NCI-H226 (cell line): Measurements from ENCODE around the gene EEFSEC.

Experiments used
- DNase-seq: peaks from one replicate; pipeline ENCODE4 v3.0.0-alpha.2; 2015

The EEFSEC gene

DNA sequence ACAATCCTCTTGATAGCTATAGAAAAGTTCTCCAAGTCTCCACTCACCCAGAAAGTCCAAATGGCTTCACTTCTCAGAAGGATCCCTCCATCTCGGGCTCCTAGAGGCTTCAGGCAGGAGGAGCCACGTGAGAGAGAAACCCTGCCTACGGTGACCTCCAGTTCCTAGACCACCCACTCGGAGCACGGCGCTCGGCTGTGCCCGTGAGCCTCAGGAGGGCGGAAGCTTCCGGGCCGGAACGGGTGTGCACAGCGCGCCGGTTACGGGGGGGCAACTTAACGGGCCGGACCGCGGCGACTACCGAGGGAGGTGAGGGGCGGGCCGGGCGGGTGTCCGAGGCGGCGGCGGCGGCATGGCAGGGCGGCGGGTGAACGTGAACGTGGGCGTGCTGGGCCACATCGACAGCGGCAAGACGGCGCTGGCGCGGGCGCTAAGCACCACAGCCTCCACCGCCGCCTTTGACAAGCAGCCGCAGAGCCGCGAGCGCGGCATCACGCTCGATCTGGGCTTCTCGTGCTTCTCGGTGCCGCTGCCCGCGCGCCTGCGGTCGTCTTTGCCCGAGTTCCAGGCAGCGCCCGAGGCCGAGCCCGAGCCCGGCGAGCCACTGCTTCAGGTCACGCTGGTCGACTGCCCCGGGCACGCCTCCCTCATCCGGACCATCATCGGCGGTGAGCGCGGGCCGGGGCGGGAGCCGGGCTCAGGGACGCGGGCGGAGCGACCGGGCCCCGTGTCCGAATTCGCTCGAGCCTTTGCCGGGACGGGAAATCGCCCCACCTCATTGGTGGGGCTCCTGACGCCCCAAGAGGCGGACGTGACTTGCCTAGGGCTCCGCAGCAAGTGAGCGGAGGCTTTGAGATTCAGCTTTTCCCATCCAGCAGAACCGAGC, at the start of gene EEFSEC:
Gene EEFSEC, plus strand, starts transcription at position 326 of the 886 bp plus-strand sequence. Its CDS starts 27 bp downstream, at position 353.
- peak; percentile 73 for DNase-seq

GRCh38 chr3:128107834-128108233, 45.4 kb upstream of the EEFSEC start:
- no peak for DNase-seq

DNA sequence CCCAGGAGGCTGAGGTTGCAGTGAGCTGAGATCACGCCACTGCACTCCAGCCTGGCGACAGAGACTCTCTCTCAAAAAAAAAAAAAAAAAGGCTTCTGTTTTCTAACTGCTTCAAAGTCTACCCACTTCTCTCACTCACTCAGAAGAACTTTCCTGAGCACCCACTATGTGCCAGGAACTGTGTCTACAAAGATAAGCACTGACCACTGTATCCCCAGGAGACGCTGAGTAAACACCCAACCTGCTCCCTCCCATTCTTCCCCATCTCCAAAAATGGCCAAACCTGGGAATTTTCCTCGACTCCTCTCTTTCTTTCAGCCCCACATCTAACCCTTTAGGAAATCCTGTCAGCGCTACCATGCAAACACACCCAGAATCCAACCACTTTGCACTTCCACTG, 42.1 kb upstream of the EEFSEC start:
- DNase-seq: no peak

DNA sequence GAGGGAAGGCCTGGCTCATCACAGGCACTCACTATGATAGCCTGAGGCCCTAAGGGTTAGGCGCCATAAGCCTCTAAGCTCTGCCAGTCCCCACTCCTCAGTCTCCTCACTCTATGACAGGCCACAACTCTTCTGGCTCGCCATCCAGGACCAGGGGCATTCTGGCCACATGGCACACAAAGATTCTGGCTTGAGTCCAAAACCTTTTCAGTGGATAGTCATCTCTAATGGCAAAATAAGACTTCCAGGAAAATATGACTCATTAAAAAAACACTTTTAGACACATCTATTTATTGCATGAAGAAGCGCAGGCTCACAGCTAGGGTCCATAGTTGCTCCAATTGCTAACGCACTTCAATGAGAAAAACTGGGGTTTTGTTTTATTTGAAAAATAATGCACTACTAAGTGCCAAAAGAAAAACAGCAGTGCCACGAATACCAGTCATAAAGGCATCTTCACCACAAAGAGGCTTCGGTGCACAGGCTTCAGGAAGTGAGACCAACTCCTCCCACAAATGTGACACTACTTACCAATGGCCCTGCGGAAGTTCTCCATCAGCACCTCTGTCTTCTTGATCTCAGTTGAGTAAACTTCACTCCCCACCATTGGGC, 40.8 kb upstream of the EEFSEC start:
- peak; percentile 54 for DNase-seq

DNA sequence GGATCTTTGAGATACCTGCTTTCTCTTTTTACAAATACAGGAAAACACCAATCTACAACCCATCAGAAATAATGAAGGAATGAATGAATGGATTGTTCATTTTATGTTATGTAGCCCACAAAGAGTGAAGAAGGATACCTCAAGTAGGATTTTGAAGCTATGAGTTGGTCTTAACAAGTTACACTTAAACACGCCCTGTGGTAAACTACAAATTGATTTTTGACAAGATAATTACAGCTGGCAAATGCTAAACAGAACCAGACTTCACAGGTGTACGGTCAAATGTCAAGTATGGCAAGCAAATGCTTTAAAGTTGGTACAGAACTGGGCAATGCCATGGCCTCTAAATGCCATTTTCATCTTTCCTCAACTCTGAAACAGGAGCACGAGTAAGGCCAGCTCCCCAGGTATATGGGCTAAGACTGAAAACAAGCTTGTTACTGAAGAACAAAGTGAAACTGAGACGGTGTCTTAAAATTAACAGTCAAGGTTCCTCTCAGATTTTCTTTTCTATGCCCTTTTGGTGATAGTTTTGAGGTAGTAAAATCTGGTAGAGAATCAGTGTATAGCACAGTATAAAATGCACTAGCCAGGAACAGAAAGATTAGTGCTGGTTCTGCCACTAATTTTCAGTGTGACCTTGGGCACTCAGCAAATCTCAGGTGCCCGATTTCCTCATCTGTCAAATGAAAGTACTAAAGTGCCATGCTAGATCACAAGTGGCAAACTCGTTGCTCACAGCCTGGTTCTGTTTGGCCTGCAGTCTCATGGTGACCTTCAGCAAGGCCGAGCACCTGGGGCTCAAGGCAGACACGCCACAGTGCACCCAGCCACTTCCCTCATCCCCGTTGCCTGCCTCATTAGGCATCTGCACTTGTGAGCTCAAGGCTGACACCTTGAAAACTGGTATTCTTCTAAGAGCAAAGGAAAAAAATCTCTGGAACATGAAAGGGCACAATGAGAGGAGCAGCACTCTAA, 39.2 kb upstream of the EEFSEC start:
- DNase-seq: no peak

GRCh38 chr3:128122013-128122412, 31.3 kb upstream of the EEFSEC start:
- no peak for DNase-seq

DNA sequence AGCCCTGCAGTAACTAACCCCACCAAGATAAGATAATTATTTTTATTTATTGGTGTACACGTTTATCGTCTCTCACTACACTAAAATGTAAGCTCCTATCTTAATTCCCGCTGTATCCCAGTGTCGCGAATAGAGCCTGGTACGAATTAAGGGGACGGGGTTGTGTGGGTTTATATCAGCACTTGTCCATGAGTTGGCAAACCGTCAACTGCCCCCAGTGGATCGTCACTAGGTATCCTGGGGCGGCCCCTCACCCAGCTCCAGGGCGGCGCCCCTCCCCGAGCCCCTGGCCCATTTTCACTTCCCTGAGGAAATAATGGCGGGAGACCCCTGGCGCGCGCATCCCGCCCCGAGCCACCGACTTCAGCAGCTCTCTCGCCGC, 30.1 kb upstream of the EEFSEC start:
- no peak for DNase-seq

DNA sequence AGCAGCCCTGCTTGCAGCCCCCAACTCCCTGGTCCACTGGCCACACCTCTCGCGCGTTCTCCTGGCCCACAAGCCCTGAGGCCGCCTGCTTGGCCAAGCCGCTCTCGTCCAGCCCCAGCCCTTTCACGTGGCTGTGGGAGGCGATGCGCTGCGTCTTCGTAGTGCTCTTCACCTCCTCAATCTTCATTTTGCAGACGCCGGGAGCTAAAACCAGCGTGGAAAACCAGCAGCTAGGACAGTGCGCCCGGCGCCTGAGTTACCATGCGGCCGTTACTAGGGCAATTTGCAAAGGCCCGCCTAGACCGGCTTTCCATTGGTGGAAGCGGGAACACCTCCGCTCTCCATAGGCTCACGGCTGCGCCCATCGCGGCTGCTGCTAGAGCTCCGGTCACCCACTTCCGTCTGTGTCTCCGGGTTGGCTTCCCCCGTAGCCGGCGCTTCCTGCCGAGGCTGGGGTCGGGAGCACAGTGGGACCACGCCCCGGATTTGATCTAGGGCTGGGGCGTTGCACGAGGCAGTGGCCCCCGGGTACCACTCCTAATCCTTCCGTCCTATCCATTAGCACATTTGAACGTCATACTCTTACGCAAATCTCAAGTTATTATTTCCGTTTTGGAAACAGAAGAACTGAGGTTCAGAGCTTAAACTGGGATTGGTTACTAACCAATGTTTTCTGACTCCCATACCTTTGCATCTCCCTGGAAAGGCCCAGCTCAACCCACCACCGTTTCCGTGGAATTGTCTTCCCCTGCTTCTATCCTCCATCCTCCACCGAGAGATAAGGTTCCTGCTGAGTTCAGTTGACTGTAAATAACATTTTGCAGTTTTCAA, 29.5 kb upstream of the EEFSEC start, which contains the start of gene RUVBL1:
Gene RUVBL1, minus strand, starts transcription at position 275 of the 831 bp plus-strand sequence. Its CDS starts 88 bp downstream, at position 187.
- DNase-seq: peak; percentile 99

DNA sequence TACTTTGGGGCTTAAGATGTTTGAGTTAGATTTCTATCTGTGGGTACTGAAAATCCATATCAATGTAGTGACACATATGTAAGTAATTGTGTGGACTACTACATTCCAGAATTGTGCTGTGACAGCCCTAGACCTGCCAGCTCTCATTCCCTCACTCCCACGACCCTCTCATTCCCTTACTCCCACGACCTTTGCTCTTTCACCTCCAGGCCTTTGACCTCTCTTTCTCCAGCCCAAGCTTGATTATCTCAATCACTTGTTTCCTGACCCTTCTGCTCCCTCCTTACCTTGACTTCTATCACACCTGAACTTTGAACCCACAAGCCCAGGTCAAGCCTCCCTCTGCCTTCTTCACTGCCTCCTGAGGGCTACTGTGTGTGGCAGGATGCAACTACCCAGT, 26.0 kb upstream of the EEFSEC start:
- DNase-seq: no peak

GRCh38 chr3:128128251-128128650, 25.0 kb upstream of the EEFSEC start:
- DNase-seq: no peak

DNA sequence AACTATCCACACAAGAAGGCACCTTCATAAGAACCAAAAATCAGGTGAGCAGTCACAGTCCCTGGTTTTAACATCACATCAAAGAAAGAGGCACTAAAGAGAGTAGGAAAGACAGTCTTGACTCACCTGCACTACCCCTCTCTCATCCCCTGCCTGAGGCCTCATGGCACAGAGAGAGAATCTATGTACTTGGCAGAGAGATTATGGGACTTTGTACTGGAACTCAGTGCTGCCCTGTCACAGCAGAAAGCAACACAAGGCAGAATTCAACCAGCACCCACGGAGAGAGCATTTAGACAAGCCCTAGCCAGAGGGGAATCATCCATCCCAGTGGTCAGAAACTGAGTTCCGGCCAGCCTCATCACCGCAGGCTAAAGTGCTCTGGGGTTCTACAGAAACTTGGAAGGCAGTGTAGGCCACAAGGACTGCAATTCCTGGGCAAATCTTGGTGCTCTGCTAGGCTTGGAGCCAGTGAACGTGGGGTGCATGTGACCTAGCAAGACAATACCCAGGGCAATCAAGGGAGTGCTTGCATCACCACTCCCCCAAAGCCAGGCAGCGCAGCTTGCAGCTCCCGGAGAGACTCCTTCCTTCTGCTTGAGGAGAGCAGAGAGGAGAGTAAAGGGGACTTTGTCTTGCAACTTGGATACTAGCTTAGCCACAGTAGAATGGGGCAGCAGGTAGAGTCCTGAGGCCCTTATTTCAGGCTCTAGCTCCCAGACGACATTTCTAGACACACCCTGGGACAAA, 21.2 kb upstream of the EEFSEC start:
- no peak for DNase-seq

- peak; percentile 14 for DNase-seq
Observed at GRCh38 chr3:128133273-128133883, 19.9 kb upstream of the EEFSEC start.

DNA sequence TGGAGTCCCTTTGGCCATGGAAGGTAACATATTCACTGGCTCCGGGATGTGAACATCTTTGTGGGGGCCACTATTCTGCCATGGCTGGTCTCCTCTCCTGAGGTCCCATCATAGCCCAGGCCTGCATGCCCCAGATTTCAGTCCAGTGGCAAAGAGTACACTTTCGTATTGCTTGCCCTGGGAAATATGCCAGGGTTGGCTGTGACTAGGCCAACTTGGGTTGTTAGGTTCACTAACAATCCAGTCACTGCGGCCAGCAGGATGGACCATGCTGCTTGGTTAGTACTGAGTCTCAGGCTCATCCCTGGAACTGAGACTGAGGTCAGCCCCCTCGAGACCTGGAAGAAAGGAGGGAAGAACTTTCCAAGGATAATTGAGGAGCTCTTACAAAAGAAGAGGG, 9.8 kb upstream of the EEFSEC start:
- no peak for DNase-seq

DNA sequence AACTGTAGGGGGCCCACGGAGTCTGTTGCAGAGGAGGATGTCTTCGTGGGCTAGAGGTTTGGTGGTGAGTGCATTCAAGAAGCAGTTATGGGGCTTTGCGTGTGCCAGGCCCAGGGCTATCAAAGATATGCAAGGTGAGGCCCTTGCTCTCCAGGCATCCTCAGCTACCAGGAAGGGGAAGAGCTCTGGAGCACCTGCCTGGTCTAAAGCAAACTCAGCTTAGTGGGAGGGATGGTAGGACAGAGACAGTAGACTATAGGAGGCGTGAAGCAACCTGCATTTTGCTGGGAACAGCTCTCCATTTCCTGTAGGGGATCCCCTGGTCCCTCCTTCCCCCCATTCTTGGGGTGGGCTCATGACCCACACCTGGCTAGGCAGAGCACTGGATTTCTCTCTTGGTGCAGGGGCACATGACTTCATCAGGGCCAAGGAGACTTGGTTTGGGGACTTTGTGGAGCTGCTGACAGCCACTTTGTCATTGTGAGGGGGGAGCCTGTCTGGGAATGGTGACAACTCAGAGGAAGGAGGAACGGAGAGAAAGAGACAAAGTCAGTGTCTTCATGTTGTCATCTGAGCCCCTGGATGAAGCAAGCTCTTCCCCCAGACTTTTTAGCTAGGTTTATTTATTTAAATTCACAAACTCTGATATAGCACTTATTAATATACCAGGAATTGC, 8.6 kb upstream of the EEFSEC start:
- no peak for DNase-seq

DNA sequence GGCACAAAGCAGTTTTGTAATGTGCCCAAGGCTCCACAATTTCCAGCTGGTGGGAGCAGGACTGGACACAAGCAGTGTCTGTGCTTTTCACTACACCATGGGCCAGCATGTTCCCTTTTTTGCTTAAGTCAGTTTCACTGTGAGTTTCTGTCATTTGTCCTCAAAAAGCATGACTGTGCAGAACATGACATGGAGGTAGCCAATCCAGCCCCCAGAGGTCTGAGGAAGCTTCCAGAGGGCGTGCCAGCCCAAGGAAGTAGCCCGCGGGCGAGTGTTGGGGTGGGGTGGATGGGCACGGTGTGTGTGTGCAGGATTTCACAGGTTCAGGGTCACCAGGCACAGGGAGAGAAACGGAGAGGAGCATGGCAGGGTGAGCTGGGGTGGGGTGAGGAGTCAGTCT, 8.0 kb upstream of the EEFSEC start:
- DNase-seq: no peak

- DNase-seq: no peak
Observed at GRCh38 chr3:128146201-128146600, 7.1 kb upstream of the EEFSEC start.

DNA sequence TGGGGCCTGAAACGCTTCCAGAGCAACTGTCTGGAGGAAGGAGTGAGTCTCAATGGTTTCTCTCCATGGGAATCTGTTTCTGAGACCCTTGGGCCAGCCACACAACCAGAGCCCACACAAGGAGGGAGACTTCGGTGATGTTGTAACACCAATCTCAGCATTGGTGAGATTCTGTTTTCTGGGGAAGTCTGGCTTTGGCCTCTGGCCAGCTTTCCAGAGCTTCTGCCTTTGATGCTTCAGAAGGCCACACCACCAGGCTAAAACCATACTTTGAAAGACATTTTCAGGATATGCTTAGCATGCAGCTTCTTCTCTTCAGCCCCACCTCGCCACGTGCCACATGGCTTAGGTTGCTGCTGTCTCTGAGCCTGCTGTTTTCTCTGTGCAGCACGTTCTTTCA, 3.6 kb upstream of the EEFSEC start:
- no peak for DNase-seq

GRCh38 chr3:128151758-128152274, 1.5 kb upstream of the EEFSEC start:
- DNase-seq: no peak

DNA sequence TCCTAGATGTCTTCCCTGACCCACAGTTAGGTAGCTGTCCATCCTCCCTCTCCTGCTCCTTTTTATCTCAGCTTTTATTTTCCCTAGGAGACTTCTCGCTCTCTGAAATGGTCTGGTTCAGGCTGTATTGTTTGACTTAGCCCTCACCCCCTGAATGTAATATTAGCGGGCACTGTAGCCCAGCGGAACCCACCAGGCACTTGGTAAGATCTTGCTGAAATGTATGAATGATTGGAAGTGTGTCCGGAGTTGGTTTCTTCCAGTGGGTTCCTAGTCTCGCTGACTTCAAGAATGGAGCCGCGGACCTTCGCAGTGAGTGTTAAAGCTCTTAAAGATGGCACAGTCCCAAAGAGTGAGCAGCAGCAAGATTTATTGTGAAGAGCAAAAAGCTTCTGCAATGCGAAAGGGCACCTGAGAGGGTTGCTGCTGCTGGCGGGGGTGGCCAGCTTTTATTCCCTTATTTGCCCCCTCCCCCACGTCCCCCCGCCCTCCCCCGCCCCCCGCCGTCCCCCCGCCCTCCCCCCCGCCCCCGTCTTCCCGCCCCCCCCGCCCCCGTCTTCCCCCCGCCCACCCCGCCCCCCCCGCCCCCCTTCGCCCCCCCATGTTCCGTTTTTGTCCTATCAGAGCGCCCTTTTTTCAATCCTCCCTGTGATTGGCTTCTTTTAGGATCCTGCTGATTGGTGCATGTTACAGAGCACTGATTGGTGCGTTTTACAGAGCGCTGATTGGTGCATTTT, 694 bp upstream of the EEFSEC start:
- no peak for DNase-seq
